Mesodermal cell (in vitro differentiated cells): ENCODE data around the gene KRTAP5-9.
"Not testable (repeated sequence)": the region's sequence is repeated elsewhere in the genome, so short reads cannot be mapped to it uniquely, and the experiment has no call there.

Experiments used
- H3K27ac ChIP-seq: 2 replicates; pipeline ENCODE4 v1.7.0; 2013; ENCODE audit warnings: mild to moderate bottlenecking, low read depth, low read length, moderate library complexity; ENCODE audit not compliant: severe bottlenecking
- H3K36me3 ChIP-seq: 2 replicates; pipeline ENCODE4 v1.7.1; 2013; ENCODE audit warnings: mild to moderate bottlenecking, low read length, moderate library complexity; ENCODE audit not compliant: control insufficient read depth, insufficient read depth
- H3K4me1 ChIP-seq: one replicate; pipeline ENCODE4 v1.7.1; 2013; ENCODE audit warnings: mild to moderate bottlenecking, low read length; ENCODE audit not compliant: insufficient read depth, control insufficient read depth, poor library complexity, severe bottlenecking
- H3K4me3 ChIP-seq: 2 replicates; pipeline ENCODE4 v1.7.0; 2013; ENCODE audit warnings: low read length, control low read depth, mild to moderate bottlenecking; ENCODE audit not compliant: insufficient read depth, poor library complexity, severe bottlenecking; ENCODE audit errors: extremely low read depth
- H3K9me3 ChIP-seq: 2 replicates; pipeline ENCODE4 v1.7.1; 2013; ENCODE audit warnings: mild to moderate bottlenecking, low read length, moderate library complexity; ENCODE audit not compliant: control insufficient read depth
- WGBS, 2 experiments: methylation state at CpG; one replicate each; pipeline ENCODE4 v1.1.5; 2013; ENCODE audit warnings: missing lambda C conversion rate in 2 of 2; ENCODE audit not compliant: insufficient coverage in 2 of 2; 5-methylcytosine and 5-hydroxymethylcytosine counted together

The KRTAP5-9 gene

GRCh38 chr11:71534711-71535608, 13.3 kb upstream of the KRTAP5-9 start:
- not testable (repeated sequence) for H3K4me1 ChIP-seq, H3K9me3 ChIP-seq, H3K4me3 ChIP-seq, H3K27ac ChIP-seq, H3K36me3 ChIP-seq
- WGBS, 2 experiments: 95% methylated on average over 9 to 11 of the region's 17 CpGs

DNA sequence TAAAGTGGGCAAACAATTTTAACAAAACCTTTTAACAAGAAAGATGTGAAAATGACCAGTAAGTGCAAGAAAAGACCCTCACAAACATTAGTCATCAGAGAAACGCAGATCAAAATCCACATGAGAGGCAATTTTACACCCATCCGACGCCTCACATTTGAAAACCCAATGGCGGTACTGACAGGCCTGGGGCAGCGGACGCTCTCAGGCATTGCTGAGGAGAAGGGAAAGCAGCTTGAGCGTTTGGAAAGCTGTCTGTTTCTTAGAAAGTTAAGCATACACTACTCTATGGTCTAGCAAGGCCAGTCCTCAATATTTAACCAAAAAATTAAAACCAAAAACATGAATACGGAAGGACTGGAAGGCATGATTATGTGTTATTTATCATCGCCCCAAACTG, 12.4 kb upstream of the KRTAP5-9 start:
- 96% methylated on average over 4 to 6 of the region's 9 CpGs for WGBS, 2 experiments

DNA sequence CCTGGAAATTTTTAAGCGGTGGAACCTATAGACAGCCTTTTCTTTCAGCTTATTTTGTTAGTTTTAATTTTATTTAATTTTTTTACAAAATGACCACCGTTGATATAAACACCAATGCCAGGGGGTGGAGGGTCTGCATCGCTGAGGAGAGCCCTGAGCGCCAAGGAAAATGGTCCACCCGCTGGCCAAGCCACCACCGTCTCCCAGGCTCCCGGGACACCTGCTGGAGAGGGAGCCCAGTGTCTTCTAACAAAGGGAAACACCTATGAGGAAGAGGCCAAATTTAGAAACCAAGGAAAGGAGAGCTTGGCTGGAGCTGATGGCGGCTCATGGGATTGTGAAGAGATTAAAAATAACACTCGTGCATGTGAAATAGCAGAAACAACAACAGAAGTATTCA, 10.7 kb upstream of the KRTAP5-9 start:
- H3K4me1 ChIP-seq: no peaks in the 10 kb centered on the region
- WGBS, 2 experiments: 94 to 97% methylated on average over 5 to 8 of the region's 9 CpGs
- H3K9me3 ChIP-seq: no peaks in the 10 kb centered on the region
- no peak overlapping the region for H3K4me3 ChIP-seq
- H3K27ac ChIP-seq: no peak overlapping the region
- no peaks in the 10 kb centered on the region for H3K36me3 ChIP-seq

More for the DNA sequence above, 12.4 kb upstream of the KRTAP5-9 start:
- Histone ChIP-seq H3K36me3 (no peaks in the 10 kb centered on the region), H3K27ac (no peak overlapping the region), H3K9me3 (no peaks in the 10 kb centered on the region), H3K4me1 (no peaks in the 10 kb centered on the region), H3K4me3 (no peak overlapping the region)

DNA sequence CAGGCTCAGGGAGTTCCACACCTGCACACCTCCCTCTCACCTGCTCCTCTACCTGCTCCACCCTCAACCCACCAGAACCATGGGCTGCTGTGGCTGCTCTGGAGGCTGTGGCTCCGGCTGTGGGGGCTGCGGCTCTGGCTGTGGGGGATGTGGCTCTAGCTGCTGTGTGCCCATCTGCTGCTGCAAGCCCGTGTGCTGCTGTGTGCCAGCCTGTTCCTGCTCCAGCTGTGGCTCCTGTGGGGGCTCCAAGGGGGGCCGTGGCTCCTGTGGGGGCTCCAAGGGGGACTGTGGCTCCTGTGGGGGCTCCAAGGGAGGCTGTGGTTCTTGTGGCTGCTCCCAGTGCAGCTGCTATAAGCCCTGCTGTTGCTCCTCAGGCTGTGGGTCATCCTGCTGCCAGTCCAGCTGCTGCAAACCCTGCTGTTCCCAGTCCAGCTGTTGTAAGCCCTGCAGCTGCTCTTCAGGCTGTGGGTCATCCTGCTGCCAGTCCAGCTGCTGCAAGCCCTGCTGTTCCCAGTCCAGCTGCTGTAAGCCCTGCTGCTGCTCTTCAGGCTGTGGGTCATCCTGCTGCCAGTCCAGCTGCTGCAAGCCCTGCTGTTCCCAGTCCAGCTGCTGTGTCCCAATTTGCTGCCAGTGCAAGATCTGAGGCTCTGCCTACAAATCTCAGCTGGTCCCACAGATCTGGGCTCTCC, 10.1 kb upstream of the KRTAP5-9 start, which contains the start of gene KRTAP5-8:
Gene KRTAP5-8, plus strand, starts transcription at position 49 of the 689 bp plus-strand sequence. Its CDS starts 31 bp downstream, at position 80.
- H3K4me1 ChIP-seq, H3K9me3 ChIP-seq, H3K27ac ChIP-seq, H3K36me3 ChIP-seq, H3K4me3 ChIP-seq: not testable (repeated sequence)
- 86 to 90% methylated on average over 2 to 3 of the region's 4 CpGs for WGBS, 2 experiments

DNA sequence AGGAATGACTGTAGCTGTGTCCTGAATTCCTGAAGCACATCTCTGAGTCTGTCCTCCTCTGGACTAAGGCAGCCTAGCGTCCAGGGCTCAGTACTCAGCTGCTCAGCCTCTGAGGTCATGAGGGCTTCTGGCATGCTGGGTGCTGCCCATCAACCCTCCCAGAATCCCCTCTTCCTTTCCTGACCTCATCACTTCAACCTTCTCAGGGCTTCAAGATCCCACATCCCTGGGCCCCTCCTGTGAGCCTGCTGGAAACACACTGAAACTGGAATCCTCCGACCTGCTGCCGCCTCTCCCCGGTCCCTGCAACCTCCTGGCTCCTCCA, 9.6 kb upstream of the KRTAP5-9 start:
- no peaks in the 10 kb centered on the region for H3K36me3 ChIP-seq
- 82 to 94% methylated on average over 3 to 4 of the region's 4 CpGs for WGBS, 2 experiments
- no peaks in the 10 kb centered on the region for H3K4me1 ChIP-seq

GRCh38 chr11:71539017-71539416, 9.2 kb upstream of the KRTAP5-9 start:
- WGBS, 2 experiments: 89 to 95% methylated on average over 6 of the region's 11 CpGs
- no peaks in the 10 kb centered on the region for H3K9me3 ChIP-seq
- no peak overlapping the region for H3K27ac ChIP-seq
- H3K36me3 ChIP-seq: no peaks in the 10 kb centered on the region
- no peak overlapping the region for H3K4me3 ChIP-seq
- H3K4me1 ChIP-seq: no peaks in the 10 kb centered on the region

More for the DNA sequence above, 9.6 kb upstream of the KRTAP5-9 start:
- Histone ChIP-seq H3K4me3 (no peak overlapping the region), H3K9me3 (no peaks in the 10 kb centered on the region), H3K27ac (no peak overlapping the region)

DNA sequence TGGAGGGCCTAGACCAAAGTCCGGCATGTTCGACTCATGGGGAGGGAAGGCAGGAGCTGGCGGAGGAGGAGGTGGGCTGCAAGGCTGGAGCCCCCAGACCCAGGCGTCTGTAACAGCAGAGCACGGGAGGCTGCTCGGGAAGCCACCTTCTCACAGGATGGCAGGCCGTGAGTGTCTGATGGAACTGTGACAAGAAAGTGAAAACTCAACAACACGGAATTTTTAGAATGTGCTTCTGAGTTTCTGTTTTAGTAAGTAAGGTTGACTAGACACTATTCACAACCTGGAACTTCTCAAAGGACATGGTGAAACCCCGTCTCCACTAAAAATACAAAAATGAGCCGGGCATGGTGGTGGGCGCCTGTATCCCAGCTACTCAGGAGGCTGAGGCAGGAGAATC, 8.2 kb upstream of the KRTAP5-9 start:
- not testable (repeated sequence) for H3K36me3 ChIP-seq, H3K4me3 ChIP-seq, H3K27ac ChIP-seq, H3K9me3 ChIP-seq, H3K4me1 ChIP-seq
- WGBS, 2 experiments: 92 to 93% methylated on average over 9 to 11 of the region's 11 CpGs

DNA sequence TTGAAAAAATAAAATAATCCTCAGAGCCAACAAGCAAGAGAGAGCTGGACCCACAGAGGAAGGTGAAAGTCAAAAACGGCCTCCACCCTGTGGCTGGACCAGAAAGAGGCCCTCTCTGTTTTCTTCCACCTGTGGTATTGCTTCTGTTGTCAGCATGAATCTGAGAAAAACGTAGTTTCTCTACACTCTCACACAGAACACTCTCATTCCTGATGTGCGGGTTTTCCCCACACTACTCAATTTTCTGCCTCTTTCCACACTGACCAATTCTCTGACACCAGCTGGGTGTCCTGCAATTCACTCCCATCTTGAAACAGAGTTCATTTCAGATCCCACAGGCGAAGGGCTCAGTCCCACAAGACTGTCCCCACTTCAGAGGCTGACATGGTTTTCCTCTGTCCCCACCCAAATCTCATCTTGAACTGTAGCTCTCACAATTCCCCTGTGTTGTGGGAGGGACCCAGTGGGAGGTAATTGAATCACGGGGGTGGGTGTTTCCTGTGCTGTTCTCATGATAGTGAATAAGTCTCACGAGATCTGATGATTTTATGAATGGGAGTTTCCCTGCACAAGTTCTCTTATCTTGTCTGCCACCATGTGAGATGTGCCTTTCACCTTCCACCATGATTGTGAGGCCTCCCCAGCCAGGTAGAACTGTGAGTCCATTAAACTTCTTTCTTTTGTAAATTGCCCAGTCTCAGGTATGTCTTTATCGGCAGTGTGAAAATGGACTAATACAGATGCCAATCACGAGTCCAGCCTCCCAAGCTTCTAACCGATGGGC, 7.5 kb upstream of the KRTAP5-9 start:
- WGBS, 2 experiments: 92% methylated on average over 7 to 8 of the region's 9 CpGs
- not testable (repeated sequence) for H3K27ac ChIP-seq, H3K9me3 ChIP-seq, H3K4me3 ChIP-seq, H3K36me3 ChIP-seq, H3K4me1 ChIP-seq

DNA sequence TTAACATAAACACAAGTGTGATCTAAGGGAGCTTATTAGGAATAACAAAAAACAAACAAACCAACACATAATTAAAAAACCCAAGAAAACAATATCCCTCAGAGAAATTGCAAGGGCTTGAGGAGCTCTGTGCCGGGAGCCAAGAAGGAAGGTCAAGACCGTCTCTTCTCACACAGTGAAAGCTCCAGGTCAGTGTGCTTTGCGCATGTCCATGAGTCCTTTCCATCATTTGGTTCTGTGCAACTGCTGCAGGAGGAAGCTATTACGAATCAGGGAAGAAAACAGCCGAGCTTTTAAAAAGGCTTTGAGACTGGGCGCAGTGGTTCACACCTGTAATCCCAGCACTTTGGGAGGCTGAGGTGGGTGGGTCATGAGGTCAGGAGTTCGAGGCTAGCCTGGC, 5.8 kb upstream of the KRTAP5-9 start:
- Histone ChIP-seq H3K9me3 (peaks cover 4% of the 10 kb centered on the region), H3K36me3 (no peaks in the 10 kb centered on the region), H3K4me1 (no peaks in the 10 kb centered on the region), H3K27ac (no peak overlapping the region), H3K4me3 (no peak overlapping the region)
- WGBS, 2 experiments: 93 to 99% methylated on average over 6 to 7 of the region's 7 CpGs

- no peak overlapping the region for H3K4me3 ChIP-seq
- H3K4me1 ChIP-seq: no peaks in the 10 kb centered on the region
- 88 to 89% methylated on average over 15 of the region's 15 CpGs for WGBS, 2 experiments
- H3K36me3 ChIP-seq: no peaks in the 10 kb centered on the region
- H3K27ac ChIP-seq: no peak overlapping the region
- H3K9me3 ChIP-seq: peaks cover 4% of the 10 kb centered on the region
Measured at GRCh38 chr11:71542879-71543777, 5.1 kb upstream of the KRTAP5-9 start.
